Measurements from ENCODE around the gene PRPS1L1. TPM values are rescaled to one million over a fixed set of nuclear protein-coding genes. Genes with fewer than 3 reads are reported as not detected.

The PRPS1L1 gene
- total and polyA plus RNA-seq, 10 of the 15 experiments (the other 5 are each of a cell fraction or from before 2014, with no cell fraction given) = not detected

GRCh38 chr7:18030758-18031157 lies 3.1 kb upstream of the PRPS1L1 start (continued):
- TF ChIP-seq, protein P1, sequence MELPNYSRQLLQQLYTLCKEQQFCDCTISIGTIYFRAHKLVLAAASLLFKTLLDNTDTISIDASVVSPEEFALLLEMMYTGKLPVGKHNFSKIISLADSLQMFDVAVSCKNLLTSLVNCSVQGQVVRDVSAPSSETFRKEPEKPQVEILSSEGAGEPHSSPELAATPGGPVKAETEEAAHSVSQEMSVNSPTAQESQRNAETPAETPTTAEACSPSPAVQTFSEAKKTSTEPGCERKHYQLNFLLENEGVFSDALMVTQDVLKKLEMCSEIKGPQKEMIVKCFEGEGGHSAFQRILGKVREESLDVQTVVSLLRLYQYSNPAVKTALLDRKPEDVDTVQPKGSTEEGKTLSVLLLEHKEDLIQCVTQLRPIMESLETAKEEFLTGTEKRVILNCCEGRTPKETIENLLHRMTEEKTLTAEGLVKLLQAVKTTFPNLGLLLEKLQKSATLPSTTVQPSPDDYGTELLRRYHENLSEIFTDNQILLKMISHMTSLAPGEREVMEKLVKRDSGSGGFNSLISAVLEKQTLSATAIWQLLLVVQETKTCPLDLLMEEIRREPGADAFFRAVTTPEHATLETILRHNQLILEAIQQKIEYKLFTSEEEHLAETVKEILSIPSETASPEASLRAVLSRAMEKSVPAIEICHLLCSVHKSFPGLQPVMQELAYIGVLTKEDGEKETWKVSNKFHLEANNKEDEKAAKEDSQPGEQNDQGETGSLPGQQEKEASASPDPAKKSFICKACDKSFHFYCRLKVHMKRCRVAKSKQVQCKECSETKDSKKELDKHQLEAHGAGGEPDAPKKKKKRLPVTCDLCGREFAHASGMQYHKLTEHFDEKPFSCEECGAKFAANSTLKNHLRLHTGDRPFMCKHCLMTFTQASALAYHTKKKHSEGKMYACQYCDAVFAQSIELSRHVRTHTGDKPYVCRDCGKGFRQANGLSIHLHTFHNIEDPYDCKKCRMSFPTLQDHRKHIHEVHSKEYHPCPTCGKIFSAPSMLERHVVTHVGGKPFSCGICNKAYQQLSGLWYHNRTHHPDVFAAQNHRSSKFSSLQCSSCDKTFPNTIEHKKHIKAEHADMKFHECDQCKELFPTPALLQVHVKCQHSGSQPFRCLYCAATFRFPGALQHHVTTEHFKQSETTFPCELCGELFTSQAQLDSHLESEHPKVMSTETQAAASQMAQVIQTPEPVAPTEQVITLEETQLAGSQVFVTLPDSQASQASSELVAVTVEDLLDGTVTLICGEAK (IDR thresholded peaks at IDR 0.05; ENCODE audit: borderline replicate concordance) = no peak
- TF ChIP-seq SRF (IDR thresholded peaks at IDR 0.05; ENCODE audit: low read depth in 2 of 2, low read length in 2 of 2) = no peak
- TF ChIP-seq ETV6 (conservative IDR thresholded peaks at IDR 0.05 in 1 of 2, IDR thresholded peaks at IDR 0.05 in 1 of 2; ENCODE audit: borderline replicate concordance in 1 of 2, low read depth in 1 of 2) = no peak
- TF ChIP-seq WRNIP1 (IDR thresholded peaks at IDR 0.05; ENCODE audit: borderline replicate concordance, low read depth, low read length) = no peak
- no peak for TF ChIP-seq CHD2 (IDR thresholded peaks at IDR 0.05; ENCODE audit: borderline replicate concordance, low read depth, low read length)

DNA sequence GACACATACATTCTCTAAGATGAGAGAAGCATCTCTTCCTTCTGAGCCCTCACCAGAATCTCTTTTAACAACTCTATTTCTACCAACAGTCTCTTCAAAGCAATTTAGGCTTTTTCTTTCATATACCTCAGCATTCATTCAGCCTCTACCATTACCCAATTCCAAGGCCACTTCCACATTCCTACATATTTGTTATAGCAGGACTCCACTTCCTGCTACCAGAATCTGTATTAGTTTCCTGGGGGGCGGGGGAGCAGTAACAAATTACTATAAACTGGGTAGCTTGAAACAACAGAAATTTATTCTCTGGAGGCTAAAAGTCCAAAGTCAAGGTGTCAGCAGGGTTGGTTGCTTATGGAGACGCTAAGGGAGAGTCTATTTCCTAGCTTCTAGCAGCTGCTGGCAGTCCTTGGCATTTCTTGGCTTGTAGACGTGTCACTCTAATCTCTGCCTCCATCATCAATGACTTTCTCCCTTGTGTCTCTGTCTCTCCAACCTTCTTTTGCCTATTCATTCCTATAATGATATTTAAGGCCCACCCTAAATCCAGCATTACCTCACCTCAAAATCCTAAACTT lies 7.4 kb downstream of the PRPS1L1 start:
- no peak overlapping the region for H3K4me2 ChIP-seq (ENCODE audit: control insufficient read depth, insufficient read depth)
- BruUV-seq (replicated peaks) = no TSS peak
- H2AFZ ChIP-seq (ENCODE audit: control insufficient read depth, low read depth, low read length) = no peak overlapping the region
- no peaks in the 10 kb centered on the region for H3K79me2 ChIP-seq (ENCODE audit: control insufficient read depth, insufficient read depth, low read length)
- RAD21 ChIA-PET (ENCODE audit: unreplicated experiment) = no interaction called here
- H3K27me3 ChIP-seq (replicated peaks in 1 of 2; ENCODE audit: control insufficient read depth in 2 of 2, insufficient read depth in 2 of 2, low read length in 1 of 2) = no peaks in the 10 kb centered on the region; a peak in 1 of 4 replicates
- FAIRE-seq (no peak), ATAC-seq (no peak), DNase-seq (ENCODE audit: low read depth, low spot score) (no peak)
- H3K4me1 ChIP-seq (ENCODE audit: control insufficient read depth, insufficient read depth, low read length) = no peaks in the 10 kb centered on the region
- H3K9ac ChIP-seq (ENCODE audit: control insufficient read depth, insufficient read depth, low read length) = no peak overlapping the region
- CTCF ChIA-PET = no interaction called here
- in situ Hi-C loops (cut with MboI) = no loop called here
- SMC1A ChIA-PET (ENCODE audit: uncharacterized antibody, unreplicated experiment) = no interaction called here
- POLR2A ChIA-PET = no interaction called here
- intact Hi-C loops (cut with micrococcal nuclease; ENCODE audit: unreplicated experiment) = no loop called here
- no peaks in the 10 kb centered on the region for H4K20me1 ChIP-seq (ENCODE audit: control insufficient read depth, insufficient read depth)
- H3K27ac ChIP-seq (ENCODE audit: control insufficient read depth, insufficient read depth) = no peak overlapping the region
- no peak overlapping the region for H3K4me3 ChIP-seq
- WGBS (ENCODE audit: insufficient coverage, insufficient replicate concordance, low lambda C conversion rate, missing lambda C conversion rate) = 7% methylated on average over 3 of the region's 3 CpGs
- no peaks in the 10 kb centered on the region for H3K9me3 ChIP-seq (replicated peaks; ENCODE audit: control insufficient read depth, insufficient read depth, low read length)
- no peaks in the 10 kb centered on the region for H3K36me3 ChIP-seq (ENCODE audit: control insufficient read depth in 2 of 2, insufficient read depth in 2 of 2, low read length in 1 of 2)
- TF ChIP-seq, protein P2, sequence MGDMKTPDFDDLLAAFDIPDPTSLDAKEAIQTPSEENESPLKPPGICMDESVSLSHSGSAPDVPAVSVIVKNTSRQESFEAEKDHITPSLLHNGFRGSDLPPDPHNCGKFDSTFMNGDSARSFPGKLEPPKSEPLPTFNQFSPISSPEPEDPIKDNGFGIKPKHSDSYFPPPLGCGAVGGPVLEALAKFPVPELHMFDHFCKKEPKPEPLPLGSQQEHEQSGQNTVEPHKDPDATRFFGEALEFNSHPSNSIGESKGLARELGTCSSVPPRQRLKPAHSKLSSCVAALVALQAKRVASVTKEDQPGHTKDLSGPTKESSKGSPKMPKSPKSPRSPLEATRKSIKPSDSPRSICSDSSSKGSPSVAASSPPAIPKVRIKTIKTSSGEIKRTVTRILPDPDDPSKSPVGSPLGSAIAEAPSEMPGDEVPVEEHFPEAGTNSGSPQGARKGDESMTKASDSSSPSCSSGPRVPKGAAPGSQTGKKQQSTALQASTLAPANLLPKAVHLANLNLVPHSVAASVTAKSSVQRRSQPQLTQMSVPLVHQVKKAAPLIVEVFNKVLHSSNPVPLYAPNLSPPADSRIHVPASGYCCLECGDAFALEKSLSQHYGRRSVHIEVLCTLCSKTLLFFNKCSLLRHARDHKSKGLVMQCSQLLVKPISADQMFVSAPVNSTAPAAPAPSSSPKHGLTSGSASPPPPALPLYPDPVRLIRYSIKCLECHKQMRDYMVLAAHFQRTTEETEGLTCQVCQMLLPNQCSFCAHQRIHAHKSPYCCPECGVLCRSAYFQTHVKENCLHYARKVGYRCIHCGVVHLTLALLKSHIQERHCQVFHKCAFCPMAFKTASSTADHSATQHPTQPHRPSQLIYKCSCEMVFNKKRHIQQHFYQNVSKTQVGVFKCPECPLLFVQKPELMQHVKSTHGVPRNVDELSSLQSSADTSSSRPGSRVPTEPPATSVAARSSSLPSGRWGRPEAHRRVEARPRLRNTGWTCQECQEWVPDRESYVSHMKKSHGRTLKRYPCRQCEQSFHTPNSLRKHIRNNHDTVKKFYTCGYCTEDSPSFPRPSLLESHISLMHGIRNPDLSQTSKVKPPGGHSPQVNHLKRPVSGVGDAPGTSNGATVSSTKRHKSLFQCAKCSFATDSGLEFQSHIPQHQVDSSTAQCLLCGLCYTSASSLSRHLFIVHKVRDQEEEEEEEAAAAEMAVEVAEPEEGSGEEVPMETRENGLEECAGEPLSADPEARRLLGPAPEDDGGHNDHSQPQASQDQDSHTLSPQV (IDR thresholded peaks at IDR 0.05) = no peak
- TF ChIP-seq CBFB (IDR thresholded peaks at IDR 0.05; ENCODE audit: low read depth) (no peak), HCFC1 (IDR thresholded peaks at IDR 0.05; ENCODE audit: low read length) (no peak), SREBF2 (IDR thresholded peaks at IDR 0.05; ENCODE audit: low read length) (no peak), YY1 (IDR thresholded peaks at IDR 0.05; ENCODE audit: low read depth, low read length) (no peak), TCF12 (IDR thresholded peaks at IDR 0.05; ENCODE audit: low read depth, low read length) (no peak), SMAD1 (IDR thresholded peaks at IDR 0.05; ENCODE audit: low read depth, partially characterized antibody) (no peak), POLR2AphosphoS5 (IDR thresholded peaks at IDR 0.05; ENCODE audit: low read length) (no peak), GABPA (IDR thresholded peaks at IDR 0.05; ENCODE audit: low read depth) (no peak), TCF3 (IDR thresholded peaks at IDR 0.05; ENCODE audit: borderline replicate concordance, insufficient read depth, low read depth, low read length) (no peak), NR2C2 (IDR thresholded peaks at IDR 0.05; ENCODE audit: borderline replicate concordance, control insufficient read depth, insufficient read length, low read depth) (no peak)
